ENCODE data around the gene ALAD. TPM values are rescaled to one million over a fixed set of nuclear protein-coding genes. Genes with fewer than 3 reads are reported as not detected.
A peak's percentile ranks its signal among the peaks of the same experiment; 100 is the strongest.
"Not testable (repeated sequence)": the region's sequence is repeated elsewhere in the genome, so short reads cannot be mapped to it uniquely, and the experiment has no call there.

ALAD gene
- total RNA-seq, 2 donors from 2014 or later, result 24.8 to 30.5 TPM

GRCh38 chr9:113372059-113372458, 29.0 kb downstream of the ALAD start:
- Mint-ChIP-seq H3K4me3 (no peak overlapping the region), H3K9me3 (no peaks in the 10 kb centered on the region), H3K4me1 (peaks cover 14% of the 10 kb centered on the region), H3K36me3 (ENCODE audit: low read depth) (peaks cover 29% of the 10 kb centered on the region), H3K27me3 (no peaks in the 10 kb centered on the region), H3K27ac (no peak overlapping the region)
- ATAC-seq (replicated peaks), result no peak

GRCh38 chr9:113370806-113371325, 30.2 kb downstream of the ALAD start:
- H3K4me1 Mint-ChIP-seq, result peaks cover 14% of the 10 kb centered on the region
- H3K27ac Mint-ChIP-seq, result no peak overlapping the region
- no peaks in the 10 kb centered on the region for H3K27me3 Mint-ChIP-seq
- H3K9me3 Mint-ChIP-seq, result no peaks in the 10 kb centered on the region
- peaks cover 29% of the 10 kb centered on the region for H3K36me3 Mint-ChIP-seq (ENCODE audit: low read depth)
- no peak for ATAC-seq (replicated peaks)
- H3K4me3 Mint-ChIP-seq, result no peak overlapping the region

GRCh38 chr9:113369855-113370140, 31.3 kb downstream of the ALAD start:
- Mint-ChIP-seq H3K36me3 (ENCODE audit: low read depth) (peaks cover 18% of the 10 kb centered on the region), H3K27me3 (no peaks in the 10 kb centered on the region), H3K27ac (no peak overlapping the region), H3K9me3 (no peaks in the 10 kb centered on the region), H3K4me3 (no peak overlapping the region), H3K4me1 (peaks cover 6% of the 10 kb centered on the region)
- no peak for ATAC-seq (replicated peaks)

GRCh38 chr9:113368982-113369854, 31.9 kb downstream of the ALAD start:
- Mint-ChIP-seq H3K27ac (no peak overlapping the region), H3K4me1 (no peaks in the 10 kb centered on the region), H3K9me3 (no peaks in the 10 kb centered on the region)

GRCh38 chr9:113368348-113368981, 32.6 kb downstream of the ALAD start:
- ATAC-seq (replicated peaks), result no peak
- Mint-ChIP-seq H3K4me3 (no peak overlapping the region), H3K9me3 (no peaks in the 10 kb centered on the region), H3K27me3 (no peaks in the 10 kb centered on the region), H3K4me1 (no peaks in the 10 kb centered on the region), H3K36me3 (ENCODE audit: low read depth) (peaks cover 9% of the 10 kb centered on the region), H3K27ac (no peak overlapping the region)

More at GRCh38 chr9:113368982-113369854, 31.9 kb downstream of the ALAD start:
- no peak for ATAC-seq (replicated peaks)
- Mint-ChIP-seq H3K27me3 (no peaks in the 10 kb centered on the region), H3K4me3 (no peak overlapping the region), H3K36me3 (ENCODE audit: low read depth) (peaks cover 12% of the 10 kb centered on the region)

- not testable (repeated sequence) for H3K36me3 Mint-ChIP-seq (ENCODE audit: low read depth); H3K4me3 Mint-ChIP-seq; H3K27ac Mint-ChIP-seq; H3K27me3 Mint-ChIP-seq; ATAC-seq (replicated peaks); H3K9me3 Mint-ChIP-seq
- H3K4me1 Mint-ChIP-seq, result peaks cover 13% of the 10 kb centered on the region
Observed at GRCh38 chr9:113365652-113366051, 35.4 kb downstream of the ALAD start.

GRCh38 chr9:113364951-113365350, 36.1 kb downstream of the ALAD start:
- Mint-ChIP-seq H3K4me1 (peaks cover 13% of the 10 kb centered on the region), H3K36me3 (ENCODE audit: low read depth) (peaks cover 6% of the 10 kb centered on the region), H3K9me3 (no peaks in the 10 kb centered on the region), H3K4me3 (no peak overlapping the region), H3K27ac (no peak overlapping the region), H3K27me3 (no peaks in the 10 kb centered on the region)
- ATAC-seq (replicated peaks), result no peak

- Mint-ChIP-seq H3K4me3 (no peak overlapping the region), H3K27me3 (no peaks in the 10 kb centered on the region), H3K27ac (no peak overlapping the region), H3K4me1 (peaks cover 13% of the 10 kb centered on the region), H3K9me3 (no peaks in the 10 kb centered on the region), H3K36me3 (ENCODE audit: low read depth) (peaks cover 11% of the 10 kb centered on the region)
- no peak for ATAC-seq (replicated peaks)
Observed at GRCh38 chr9:113363336-113363735, 37.7 kb downstream of the ALAD start.

GRCh38 chr9:113361304-113362018, 39.6 kb downstream of the ALAD start:
- Mint-ChIP-seq H3K4me3 (peak overlapping the region; percentile 54), H3K27ac (peak overlapping the region; percentile 85), H3K36me3 (ENCODE audit: low read depth) (peaks cover 18% of the 10 kb centered on the region), H3K4me1 (peaks cover 18% of the 10 kb centered on the region), H3K9me3 (no peaks in the 10 kb centered on the region), H3K27me3 (peaks cover 6% of the 10 kb centered on the region)
- ATAC-seq (replicated peaks), result peak; percentile 97

- ATAC-seq (replicated peaks), result no peak
- Mint-ChIP-seq H3K36me3 (ENCODE audit: low read depth) (peaks cover 27% of the 10 kb centered on the region), H3K27me3 (peaks cover 7% of the 10 kb centered on the region), H3K9me3 (no peaks in the 10 kb centered on the region), H3K4me3 (no peak overlapping the region), H3K4me1 (peaks cover 19% of the 10 kb centered on the region), H3K27ac (no peak overlapping the region)
Observed at GRCh38 chr9:113360242-113360842, 40.7 kb downstream of the ALAD start.

- peaks cover 32% of the 10 kb centered on the region for H3K36me3 Mint-ChIP-seq (ENCODE audit: low read depth)
- H3K27ac Mint-ChIP-seq, result no peak overlapping the region
- H3K4me1 Mint-ChIP-seq, result peaks cover 19% of the 10 kb centered on the region
- H3K4me3 Mint-ChIP-seq, result no peak overlapping the region
- no peak for ATAC-seq (replicated peaks)
- peaks cover 7% of the 10 kb centered on the region for H3K27me3 Mint-ChIP-seq
- H3K9me3 Mint-ChIP-seq, result no peaks in the 10 kb centered on the region
Observed at GRCh38 chr9:113359385-113359784, 41.7 kb downstream of the ALAD start.

- Mint-ChIP-seq H3K27me3 (peaks cover 17% of the 10 kb centered on the region), H3K4me1 (peaks cover 26% of the 10 kb centered on the region), H3K4me3 (no peak overlapping the region), H3K9me3 (no peaks in the 10 kb centered on the region), H3K36me3 (ENCODE audit: low read depth) (peaks cover 34% of the 10 kb centered on the region), H3K27ac (no peak overlapping the region)
- no peak for ATAC-seq (replicated peaks)
Observed at GRCh38 chr9:113356686-113357292, 44.3 kb downstream of the ALAD start.

GRCh38 chr9:113355040-113355596, 46.0 kb downstream of the ALAD start:
- Mint-ChIP-seq H3K4me1 (peaks cover 32% of the 10 kb centered on the region), H3K27me3 (peaks cover 27% of the 10 kb centered on the region), H3K9me3 (no peaks in the 10 kb centered on the region), H3K4me3 (no peak overlapping the region), H3K27ac (no peak overlapping the region), H3K36me3 (ENCODE audit: low read depth) (peaks cover 45% of the 10 kb centered on the region)
- no peak for ATAC-seq (replicated peaks)

- H3K4me1 Mint-ChIP-seq, result peaks cover 35% of the 10 kb centered on the region
- H3K9me3 Mint-ChIP-seq, result no peaks in the 10 kb centered on the region
- ATAC-seq (replicated peaks), result no peak
- peaks cover 31% of the 10 kb centered on the region for H3K27me3 Mint-ChIP-seq
- H3K36me3 Mint-ChIP-seq (ENCODE audit: low read depth), result peaks cover 40% of the 10 kb centered on the region
- peak overlapping the region; percentile 96 for H3K4me3 Mint-ChIP-seq
- peak overlapping the region; percentile 53 for H3K27ac Mint-ChIP-seq
Observed at GRCh38 chr9:113352411-113352810, 48.7 kb downstream of the ALAD start.

Measured in activated T-helper 17 cell treated with anti-CD3 and anti-CD28 coated beads, Interleukin-2, amount 50 U/mL, for 72 hours (primary cell).